GM21447 (cell line): ENCODE results near the gene PRDX5.
"Not testable (repeated sequence)": the region's sequence is repeated elsewhere in the genome, so short reads cannot be mapped to it uniquely, and the experiment has no call there.

ENCODE experiments used
- ATAC-seq: cut with Tn5 transposase; IDR thresholded peaks from one replicate; pipeline ENCODE4 v1.9.1; 2021; ENCODE audit not compliant: unreplicated experiment

Gene PRDX5

DNA sequence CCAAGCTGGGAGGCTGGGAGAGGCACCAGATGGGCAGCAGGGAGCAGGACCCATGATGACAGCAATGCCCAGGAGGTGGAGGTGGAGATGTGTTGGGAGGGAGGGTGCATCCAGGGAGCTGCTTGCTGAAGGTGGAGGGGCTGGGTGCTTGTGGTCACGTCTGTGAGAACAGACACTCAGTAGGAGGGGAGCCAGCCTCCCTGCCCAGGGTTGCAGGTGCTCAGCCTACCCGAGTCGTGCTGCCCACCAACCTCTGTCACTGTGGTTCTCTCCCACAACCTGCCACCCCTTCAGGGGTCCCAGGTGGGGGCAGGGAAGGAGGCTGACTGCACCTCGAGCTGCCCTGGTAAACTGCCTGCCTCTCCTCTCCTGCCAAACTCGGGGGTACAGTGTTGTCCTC, 5.5 kb downstream of the PRDX5 start:
- ATAC-seq: no peak

DNA sequence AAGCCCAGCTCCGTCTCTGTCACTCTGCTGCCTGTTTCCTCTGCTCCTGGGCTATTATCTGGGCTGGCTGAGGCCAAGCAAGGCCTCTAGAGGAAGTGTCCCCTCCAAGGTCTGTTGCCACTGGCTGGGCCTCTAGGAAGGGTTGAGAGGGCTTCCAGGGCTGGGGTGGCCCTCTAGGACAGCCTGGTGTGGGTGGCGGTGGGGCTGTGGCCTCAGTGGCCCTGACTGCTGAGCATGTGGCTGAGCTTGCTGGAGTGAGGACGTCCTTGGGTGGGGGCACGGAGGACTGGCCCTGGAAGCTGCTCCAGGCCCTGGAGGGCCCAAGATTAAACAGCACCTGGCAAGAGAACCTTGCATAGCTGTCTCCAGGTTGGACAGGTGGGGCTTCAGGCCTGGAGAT, 6.1 kb downstream of the PRDX5 start:
- not testable (repeated sequence) for ATAC-seq

DNA sequence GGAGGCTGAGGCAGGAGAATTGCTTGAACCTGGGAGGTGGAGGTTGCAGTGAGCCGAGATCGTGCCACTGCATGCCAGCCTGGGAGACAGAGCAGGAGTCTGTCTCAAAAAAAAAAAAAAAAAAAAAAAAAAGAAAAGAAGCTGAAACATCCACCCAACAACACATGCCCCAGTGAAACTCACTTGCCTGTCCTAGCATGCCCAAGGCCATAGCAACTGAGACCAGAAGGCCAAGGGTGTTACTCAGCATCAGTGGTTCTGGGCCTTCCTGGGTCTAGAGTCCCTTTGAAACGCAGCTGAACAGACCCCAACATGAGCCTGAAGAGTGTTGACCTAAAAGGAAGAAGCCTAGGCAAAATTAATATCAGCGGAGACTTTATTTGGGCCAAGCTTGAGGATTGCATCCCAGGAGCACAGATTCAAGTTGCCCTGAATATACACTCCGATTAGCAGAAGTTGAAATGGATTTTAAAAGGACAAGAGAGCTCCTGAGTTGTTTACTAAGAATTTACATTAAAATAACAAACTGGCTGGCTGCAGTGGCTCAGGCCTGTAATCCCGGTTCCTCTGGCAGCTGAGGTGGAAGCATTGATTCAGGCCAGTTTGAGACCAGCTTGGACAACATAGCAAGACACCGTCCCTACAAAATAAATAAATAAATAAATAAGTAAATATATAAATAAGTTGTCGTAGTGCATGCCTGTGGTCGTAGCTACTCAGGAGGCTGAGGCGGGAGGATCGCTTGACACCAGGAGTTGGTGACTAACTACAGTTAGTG, 7.0 kb downstream of the PRDX5 start:
- ATAC-seq: no peak

DNA sequence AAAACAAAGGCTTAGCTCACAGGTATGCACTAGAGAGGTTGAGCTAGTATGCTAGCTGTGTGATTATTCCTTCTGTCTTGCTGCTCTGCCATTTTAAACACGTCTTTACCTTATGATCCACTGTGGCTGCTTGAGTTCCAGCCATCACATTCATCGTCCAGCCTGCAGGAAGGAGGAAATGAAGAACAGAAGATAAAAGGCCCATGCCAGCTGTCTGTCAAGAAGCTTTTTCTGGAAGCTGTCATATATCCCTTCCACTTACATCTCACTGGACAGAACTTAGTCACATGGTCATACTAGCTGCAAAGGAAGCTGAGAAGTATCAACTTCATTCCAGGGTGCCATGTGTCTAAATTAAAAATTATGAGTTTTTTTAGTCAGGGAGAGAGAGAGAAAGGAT, 9.5 kb downstream of the PRDX5 start:
- no peak for ATAC-seq

DNA sequence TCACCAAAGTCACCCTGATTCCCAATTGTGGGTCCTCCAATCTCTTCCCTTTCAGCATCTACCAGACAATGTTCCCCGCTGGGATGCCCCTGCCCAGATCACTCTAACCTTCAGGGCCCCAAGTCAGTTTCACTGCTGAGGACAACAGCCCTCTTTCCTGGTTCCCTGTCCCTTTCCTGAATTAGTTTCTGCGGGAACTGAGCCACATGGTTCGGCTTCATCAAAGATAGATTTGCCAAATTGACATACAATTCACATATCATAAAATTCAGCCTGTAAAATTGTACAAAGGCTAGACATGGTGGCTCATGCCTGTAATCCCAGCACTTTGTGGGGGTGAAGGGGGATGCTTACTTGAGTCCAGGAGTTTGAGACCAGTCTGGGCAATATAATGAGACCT, 10.1 kb downstream of the PRDX5 start:
- no peak for ATAC-seq

DNA sequence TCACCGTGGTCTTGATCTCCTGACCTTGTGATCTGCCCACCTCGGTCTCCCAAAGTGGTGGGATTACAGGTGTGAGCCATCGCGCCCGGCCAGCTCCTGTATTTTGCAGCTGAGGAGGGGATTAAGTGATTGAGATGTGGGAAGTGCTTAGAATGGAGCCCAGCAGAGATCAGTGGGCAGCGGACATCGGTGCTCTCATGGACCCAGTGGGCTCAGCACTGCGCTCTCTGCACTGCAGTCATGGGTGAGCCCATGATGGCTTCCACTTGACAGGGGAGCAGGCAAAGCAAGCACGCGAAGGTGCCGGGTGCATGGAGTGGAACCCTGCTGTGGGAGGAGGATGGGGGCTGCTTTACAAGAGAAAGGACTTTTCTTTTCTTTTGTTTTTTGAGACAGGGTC, 13.0 kb downstream of the PRDX5 start:
- no peak for ATAC-seq

DNA sequence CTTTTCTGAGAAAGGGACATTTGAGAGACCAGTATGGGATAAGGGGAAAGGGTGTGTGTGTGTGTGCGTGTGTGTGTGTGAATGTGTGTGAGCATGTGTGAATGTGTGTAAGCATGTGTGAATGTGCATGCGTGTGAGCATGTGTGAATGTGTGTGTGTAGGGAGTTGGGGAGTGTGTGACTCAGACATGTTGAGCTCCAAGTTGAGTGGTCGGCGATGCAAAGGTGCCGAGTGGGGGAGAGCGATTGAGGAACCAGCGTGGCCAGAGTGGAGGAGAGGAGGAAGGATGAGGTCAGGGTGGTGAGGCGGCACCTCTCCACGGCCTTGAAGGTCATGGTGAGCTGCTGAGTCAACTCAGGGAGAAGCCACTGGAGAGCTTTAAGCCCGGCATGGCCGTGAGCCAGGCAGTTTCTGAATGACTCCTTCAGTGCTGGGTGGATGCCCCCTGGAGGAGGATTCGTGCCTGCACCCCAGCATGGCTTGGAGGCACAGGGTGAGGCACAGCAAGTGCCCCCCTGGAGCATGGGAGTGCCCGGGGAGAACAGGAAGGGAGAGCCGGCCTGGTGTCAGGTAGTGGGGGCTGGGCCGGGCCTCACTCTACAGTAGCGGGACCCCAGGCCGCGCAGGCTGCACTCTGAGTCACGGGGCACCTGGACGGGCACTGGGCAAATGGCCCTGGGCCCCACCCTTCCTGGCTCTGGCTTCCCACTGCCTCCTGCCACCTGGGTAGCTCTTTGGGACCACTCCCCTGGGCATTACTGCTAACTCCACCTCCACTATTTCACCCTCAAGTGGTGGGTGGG, 13.8 kb downstream of the PRDX5 start:
- ATAC-seq: peak; percentile 46

DNA sequence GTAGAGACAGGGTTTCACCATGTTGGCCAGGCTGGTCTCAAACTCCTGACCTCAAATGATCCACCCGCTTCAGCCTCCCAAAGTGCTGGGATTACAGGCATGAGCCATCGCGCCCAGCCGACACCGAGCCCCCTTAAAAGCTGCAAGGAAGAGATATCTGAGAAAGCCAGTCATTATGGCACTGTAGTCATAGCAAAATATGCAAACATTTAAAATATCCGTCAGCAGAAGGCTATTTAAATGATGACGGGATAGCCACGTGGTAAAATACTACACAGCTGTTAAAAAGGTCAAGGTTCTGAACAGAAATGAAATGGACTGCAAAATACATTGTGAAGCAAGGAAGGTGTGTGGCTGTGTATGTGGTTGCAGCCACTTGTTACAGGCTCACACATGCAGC, 15.6 kb downstream of the PRDX5 start:
- ATAC-seq: no peak

DNA sequence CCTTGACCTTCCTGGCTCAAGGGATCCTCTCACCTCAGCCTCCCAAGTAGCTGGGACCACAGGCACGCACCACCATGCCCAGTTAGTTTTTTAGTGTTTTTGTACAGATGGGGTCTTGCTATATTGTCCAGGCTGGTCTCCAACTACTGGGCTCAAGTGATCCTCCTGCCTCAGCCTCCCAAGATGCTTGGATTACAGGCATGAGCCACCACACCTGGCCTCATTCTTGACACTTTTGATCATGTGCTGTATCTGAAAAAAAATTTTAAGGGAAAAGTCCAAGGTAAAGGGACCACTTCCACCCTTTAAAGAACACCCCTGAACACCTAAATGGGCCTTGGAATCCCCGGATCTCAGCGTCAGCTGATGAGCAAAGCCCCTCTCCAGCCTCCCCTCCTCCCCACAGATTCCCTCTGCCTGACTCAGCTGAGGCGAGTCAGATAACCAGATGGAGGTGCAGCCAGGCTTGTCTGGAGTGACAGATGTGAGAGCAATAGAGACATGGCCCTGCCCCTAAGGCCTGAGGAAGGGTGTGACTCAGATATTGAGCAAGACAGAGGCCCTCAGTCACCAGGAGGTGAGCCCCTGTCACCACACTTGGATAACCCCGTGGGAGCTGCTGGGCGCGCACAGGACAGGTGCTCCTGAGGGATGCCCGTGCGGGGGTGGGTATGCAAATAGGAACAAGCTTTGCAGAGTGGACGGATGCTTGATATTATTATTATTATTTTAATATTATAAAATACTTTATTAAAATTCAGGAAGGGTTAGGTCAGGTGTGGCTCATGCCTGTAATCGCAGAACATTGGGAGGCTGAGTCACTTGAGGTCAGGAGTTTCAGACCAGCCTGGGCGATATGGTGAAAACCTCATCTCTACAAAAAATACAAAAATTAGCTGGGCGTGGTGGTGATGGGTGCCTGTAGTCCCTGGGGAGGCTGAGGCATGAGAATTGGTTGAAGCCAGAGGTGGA, 17.1 kb downstream of the PRDX5 start:
- peak; percentile 85 for ATAC-seq

DNA sequence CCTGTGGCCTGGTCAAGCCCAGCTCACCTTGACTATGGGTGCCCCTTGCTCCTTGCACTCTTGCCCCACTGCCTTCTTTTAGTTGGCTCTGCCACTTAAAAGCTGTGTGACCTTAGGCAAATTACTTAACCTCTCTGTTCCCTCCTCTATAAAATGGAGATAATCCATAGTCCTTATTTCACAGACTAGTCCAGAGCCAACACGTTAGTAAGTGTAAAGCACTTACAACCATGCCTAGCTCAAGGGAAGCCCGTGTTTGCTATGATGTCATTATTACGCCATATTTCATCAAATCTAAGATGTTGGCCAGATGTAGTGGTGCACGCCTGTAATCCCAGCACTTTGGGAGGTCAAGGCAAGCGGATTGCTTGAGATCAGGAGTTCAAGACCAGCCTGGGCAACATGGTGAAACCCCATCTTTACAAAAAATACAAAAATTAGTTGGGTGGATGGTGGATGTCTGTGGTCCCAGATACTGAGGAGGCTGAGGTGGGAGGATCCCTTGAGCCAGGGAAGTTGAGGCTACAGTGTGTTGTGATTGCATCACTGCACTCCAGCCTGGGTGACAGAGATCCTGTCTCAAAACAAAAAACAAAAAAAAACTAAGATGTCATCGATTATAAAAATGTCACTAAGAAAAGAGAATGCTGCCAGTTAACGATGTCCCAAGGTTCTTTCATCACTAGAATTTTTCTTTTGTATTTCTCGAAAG, 19.8 kb downstream of the PRDX5 start:
- ATAC-seq: no peak

DNA sequence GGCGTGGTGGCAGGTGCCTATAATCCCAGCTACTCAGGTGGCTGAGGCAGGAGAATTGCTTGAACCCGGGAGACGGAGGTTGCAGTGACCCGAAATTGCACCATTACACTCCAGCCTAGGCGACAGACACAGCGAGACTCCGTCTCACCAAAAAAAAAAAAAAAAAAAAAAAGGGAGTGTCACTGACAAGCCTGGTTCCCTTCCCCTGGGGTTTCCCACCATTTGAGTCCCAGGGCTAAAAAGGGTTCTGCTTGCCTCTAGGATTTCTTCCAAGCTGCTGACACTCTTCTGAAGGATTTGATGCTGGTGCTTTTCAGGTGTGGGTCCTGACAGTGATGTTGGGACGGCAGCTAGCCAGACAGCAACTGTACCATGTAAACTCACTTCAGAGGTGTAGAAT, 20.8 kb downstream of the PRDX5 start:
- no peak for ATAC-seq

DNA sequence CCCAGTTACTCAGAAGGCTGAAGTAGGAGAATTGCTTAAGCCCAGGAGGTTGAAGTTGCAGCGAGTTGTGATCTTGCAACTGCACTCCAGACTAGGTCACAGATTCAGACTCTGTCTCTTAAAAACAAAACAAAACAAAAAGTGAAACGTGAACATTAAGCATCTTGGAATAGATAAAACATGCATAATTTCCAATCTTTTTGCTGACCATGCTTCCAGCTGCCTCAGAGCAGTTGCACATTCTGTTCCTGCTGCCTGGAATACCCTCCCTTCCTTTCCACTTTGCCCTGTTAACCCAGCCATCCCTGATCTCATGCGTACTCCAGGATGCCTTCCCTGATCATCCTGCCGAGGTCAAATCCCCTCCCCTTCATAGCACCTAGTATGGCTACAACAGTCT, 21.4 kb downstream of the PRDX5 start:
- no peak for ATAC-seq

DNA sequence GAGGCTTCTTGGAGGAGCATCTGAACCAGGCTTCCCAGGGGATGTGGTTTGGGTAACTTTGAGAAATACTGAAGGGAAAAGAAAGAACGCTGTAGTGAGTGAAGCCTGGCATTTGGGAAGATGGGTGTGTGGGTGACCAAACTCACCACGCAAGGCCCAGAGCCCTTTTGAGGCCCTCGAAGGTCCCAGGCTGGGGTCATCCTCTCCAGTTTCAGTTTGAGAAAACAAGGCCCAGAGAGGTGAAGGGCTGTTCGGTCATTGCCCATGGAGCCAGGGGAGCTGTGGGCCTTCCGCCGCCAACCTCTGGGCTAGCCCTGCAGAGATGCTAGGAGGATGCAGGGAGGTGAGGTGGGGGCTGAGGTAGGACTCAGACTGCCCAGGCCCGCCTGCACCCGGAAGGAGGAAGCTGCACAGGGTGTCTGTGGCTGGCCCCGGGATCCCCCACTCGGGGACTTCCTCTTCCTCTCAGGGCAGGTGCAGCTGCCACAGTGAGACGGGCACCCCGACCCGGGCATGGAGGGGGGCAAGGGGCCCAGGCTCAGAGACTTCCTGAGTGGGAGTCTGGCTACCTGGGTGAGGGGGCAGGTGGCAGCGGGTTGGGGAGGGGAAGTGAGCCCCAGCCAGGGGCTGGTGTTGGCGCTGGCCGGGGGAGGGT, 22.0 kb downstream of the PRDX5 start, which contains the start of gene CCDC88B:
Gene CCDC88B (plus strand): TSS at position 451 of the 655 bp plus-strand sequence. CDS start 63 bp downstream, at position 514.
- ATAC-seq: peak; percentile 50

DNA sequence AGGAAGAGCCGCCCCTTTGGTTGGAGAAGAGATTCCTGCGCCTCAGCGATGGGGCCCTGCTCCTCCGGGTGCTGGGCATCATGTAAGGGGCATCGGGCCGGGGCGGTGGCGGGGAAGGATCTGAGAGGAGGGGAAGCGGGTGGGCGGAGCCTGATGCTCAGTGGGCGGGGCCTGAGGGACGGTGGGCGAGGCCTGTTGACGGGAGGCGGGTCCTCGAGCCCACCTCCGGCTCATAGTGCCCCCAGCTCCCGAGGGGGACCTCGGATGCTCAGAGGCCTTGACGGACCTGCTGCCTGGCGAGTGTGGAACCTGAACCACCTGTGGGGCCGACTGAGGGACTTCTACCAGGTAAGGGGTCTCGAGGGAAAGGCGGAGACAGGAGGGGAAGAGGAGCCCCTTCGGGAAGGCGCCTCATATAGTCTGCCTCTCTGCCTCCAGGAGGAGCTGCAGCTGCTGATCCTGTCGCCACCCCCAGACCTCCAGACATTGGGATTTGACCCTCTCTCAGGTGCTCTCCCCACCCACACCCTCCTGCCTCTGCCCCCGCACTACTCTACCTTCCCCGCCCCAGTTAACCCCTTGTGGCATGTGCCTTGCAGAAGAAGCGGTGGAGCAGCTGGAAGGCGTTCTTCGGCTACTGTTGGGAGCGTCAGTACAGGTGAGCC, 22.9 kb downstream of the PRDX5 start:
- ATAC-seq: peak; percentile 42

DNA sequence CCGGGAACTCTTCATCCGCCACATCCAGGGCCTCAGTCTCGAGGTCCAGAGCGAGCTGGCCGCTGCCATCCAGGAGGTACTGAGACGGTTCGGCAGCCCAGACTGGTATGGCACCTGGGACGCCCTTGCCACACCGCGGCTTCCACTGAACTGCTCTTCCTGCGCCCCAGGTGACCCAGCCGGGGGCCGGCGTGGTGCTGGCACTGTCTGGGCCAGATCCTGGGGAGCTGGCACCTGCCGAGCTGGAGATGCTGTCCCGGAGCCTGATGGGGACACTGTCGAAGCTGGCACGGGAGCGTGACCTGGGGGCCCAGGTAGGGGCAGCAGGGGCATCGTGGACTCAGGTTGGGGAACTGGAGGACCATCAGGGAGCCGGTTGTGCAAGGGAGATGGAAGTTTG, 23.5 kb downstream of the PRDX5 start:
- no peak for ATAC-seq

DNA sequence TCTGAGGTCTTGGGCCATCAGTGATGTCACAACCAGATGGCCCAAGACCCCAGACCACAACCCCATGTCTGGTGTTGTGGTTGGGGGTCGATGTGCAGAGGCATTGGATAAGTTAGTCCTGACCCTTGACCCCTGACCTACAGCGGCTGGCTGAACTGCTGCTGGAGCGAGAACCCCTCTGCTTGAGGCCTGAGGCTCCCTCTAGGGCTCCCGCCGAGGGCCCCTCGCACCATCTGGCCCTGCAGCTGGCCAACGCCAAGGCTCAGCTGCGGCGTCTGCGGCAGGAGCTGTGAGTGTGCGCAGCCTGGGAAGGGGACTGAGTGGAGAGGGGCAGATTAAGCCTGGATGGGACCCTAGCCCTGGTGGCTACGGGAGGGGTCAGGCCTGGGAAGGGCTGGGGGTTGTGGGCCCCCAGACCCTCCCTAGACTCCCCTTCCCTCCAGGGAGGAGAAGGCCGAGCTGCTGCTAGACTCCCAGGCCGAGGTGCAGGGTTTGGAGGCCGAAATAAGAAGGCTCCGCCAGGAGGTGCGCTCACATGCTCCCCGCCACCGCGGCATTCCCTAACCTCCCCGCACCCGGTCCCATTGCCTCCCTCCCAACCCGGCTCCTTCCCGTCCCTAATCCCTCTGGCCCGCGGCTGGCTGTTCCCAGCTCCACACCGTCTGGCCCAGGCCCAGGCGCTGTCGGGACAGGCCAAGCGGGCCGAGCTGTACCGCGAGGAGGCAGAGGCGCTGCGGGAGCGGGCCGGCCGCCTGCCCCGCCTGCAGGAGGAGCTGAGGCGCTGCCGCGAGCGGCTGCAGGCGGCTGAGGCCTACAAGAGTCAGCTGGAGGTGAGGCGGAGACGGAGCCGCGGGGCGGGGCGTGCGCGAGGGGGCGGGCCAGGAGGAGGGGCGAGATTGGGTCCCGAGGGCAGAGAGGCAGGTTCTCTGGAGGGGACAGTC, 24.2 kb downstream of the PRDX5 start:
- ATAC-seq: peak; percentile 34

DNA sequence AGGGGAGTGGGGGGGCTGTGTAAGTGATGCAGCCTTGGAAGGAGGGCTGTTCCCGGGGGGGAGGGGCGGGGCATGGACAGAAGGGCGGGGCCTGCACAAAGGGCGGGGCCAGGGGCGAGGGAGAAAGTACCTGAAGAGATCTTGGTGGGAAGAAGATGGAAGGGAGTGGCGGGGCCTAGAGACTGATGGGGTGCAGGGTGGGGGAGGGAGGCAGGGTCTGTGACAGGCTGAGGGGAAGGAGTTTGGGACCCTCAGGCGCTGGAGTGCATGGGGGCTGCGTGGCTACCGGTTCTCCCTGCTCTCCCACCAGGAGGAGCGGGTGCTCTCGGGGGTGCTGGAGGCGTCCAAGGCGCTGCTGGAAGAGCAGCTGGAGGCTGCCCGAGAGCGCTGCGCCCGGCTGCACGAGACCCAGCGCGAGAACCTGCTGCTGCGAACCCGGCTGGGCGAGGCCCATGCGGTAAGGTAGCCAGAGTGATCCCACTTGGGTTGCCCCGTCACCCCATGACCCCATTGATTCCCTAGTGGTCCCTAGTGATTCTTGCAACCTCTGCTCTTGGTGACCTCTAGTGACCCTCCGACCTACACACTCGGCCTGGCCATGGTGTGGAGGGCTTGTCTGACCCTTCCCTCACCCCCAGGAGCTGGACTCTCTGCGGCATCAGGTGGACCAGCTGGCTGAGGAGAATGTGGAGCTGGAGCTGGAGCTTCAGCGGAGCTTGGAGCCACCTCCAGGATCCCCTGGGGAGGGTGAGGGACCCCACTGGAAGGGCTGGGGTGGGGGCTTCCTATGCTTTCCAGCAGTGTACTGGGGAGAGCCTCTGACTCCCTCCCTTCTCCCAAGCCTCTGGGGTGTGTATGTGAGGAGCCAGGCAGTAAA, 25.2 kb downstream of the PRDX5 start:
- ATAC-seq: no peak
